GM10847 (cell line): ENCODE measurements around the gene NAGPA.

Experiments
- POLR2A ChIP-seq: IDR thresholded peaks from 2 replicates; pipeline ENCODE4 v1.6.1; 2011; ENCODE audit not compliant: insufficient read length; ENCODE audit errors: extremely low read depth

NAGPA gene

GRCh38 chr16:5017678-5017969 lies 16.1 kb downstream of the NAGPA start:
- TF ChIP-seq POLR2A, result no peak

- TF ChIP-seq POLR2A, result no peak
These were observed 16.6 kb downstream of the NAGPA start for GRCh38 chr16:5016967-5017677.

- TF ChIP-seq POLR2A, result no peak
These were observed 17.8 kb downstream of the NAGPA start for GRCh38 chr16:5015887-5016286.

GRCh38 chr16:5015351-5015750 lies 18.4 kb downstream of the NAGPA start:
- TF ChIP-seq POLR2A, result no peak

- no peak for TF ChIP-seq POLR2A
These were observed 20.8 kb downstream of the NAGPA start for GRCh38 chr16:5012887-5013286.

- no peak for TF ChIP-seq POLR2A
These were observed 22.1 kb downstream of the NAGPA start for GRCh38 chr16:5011637-5012036.

GRCh38 chr16:5010576-5011329 lies 23.0 kb downstream of the NAGPA start:
- TF ChIP-seq POLR2A, result no peak

- no peak for TF ChIP-seq POLR2A
These were observed 25.4 kb downstream of the NAGPA start for GRCh38 chr16:5008311-5008731.

GRCh38 chr16:5007256-5007655 lies 26.5 kb downstream of the NAGPA start:
- no peak for TF ChIP-seq POLR2A

GRCh38 chr16:5006348-5007193 lies 27.2 kb downstream of the NAGPA start:
- no peak for TF ChIP-seq POLR2A

GRCh38 chr16:5005916-5006315 lies 27.8 kb downstream of the NAGPA start:
- no peak for TF ChIP-seq POLR2A

- TF ChIP-seq POLR2A, result no peak
These were observed 29.4 kb downstream of the NAGPA start for GRCh38 chr16:5004311-5004710.

GRCh38 chr16:5003828-5004227 lies 29.9 kb downstream of the NAGPA start:
- no peak for TF ChIP-seq POLR2A

GRCh38 chr16:5003211-5003610 lies 30.5 kb downstream of the NAGPA start:
- TF ChIP-seq POLR2A, result no peak

GRCh38 chr16:5002699-5003143 lies 31.0 kb downstream of the NAGPA start:
- no peak for TF ChIP-seq POLR2A

GRCh38 chr16:5001986-5002385 lies 31.7 kb downstream of the NAGPA start:
- TF ChIP-seq POLR2A, result no peak
